ENCODE data around the gene FAM168A. TPM values are rescaled to one million over a fixed set of nuclear protein-coding genes. Genes with fewer than 3 reads are reported as not detected.

Gene FAM168A
- total RNA-seq, 1 experiment from 2014 or later = 30.4 TPM

DNA sequence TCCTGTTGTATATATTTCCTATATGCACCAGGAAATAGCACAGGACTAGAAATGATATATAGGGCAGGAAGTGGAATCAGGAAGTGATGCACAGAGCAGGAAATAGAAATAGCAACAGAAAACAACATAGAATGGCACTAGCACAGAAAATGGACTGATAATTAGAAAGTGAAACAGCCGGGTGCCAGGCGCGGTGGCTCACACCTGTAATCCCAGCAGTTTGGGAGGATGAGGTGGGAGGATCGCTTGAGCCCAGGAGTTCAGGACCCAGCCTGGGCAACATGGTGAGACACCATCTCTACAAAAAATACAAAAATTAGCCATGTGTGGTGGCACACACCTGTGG, 231.7 kb downstream of the FAM168A start:
- Mint-ChIP-seq H3K9me3 (ENCODE audit: low read depth, unreplicated experiment) (no peaks in the 10 kb centered on the region), H3K36me3 (ENCODE audit: insufficient read depth, unreplicated experiment) (peaks cover 18% of the 10 kb centered on the region), H3K27ac (ENCODE audit: unreplicated experiment) (no peak overlapping the region), H3K4me3 (ENCODE audit: low read depth, unreplicated experiment) (no peak overlapping the region), H3K4me1 (ENCODE audit: low read depth, unreplicated experiment) (no peaks in the 10 kb centered on the region), H3K27me3 (ENCODE audit: unreplicated experiment) (no peaks in the 10 kb centered on the region)
- CTCF ChIA-PET = interaction anchor here (0.6 kb wide), 1 partner anchor 18 kb away, joined by 3 read pairs; no protein-coding TSS in a partner anchor
- intact Hi-C loops (cut with micrococcal nuclease; ENCODE audit: unreplicated experiment) = no loop called here
- no peak for DNase-seq
- no TSS peak for BruUV-seq (replicated peaks)
- TF ChIP-seq CTCF (IDR thresholded peaks at IDR 0.05; ENCODE audit: unreplicated experiment) = no peak

GRCh38 chr11:73365352-73366264, 232.3 kb downstream of the FAM168A start:
- BruUV-seq (replicated peaks) = no TSS peak
- intact Hi-C loops (cut with micrococcal nuclease; ENCODE audit: unreplicated experiment) = no loop called here
- CTCF ChIA-PET = no interaction called here
- no peak for TF ChIP-seq CTCF (IDR thresholded peaks at IDR 0.05; ENCODE audit: unreplicated experiment)
- no peak overlapping the region for H3K4me3 Mint-ChIP-seq (ENCODE audit: low read depth, unreplicated experiment)
- peaks cover 18% of the 10 kb centered on the region for H3K36me3 Mint-ChIP-seq (ENCODE audit: insufficient read depth, unreplicated experiment)
- no peak for DNase-seq
- H3K27me3 Mint-ChIP-seq (ENCODE audit: unreplicated experiment) = no peaks in the 10 kb centered on the region
- no peaks in the 10 kb centered on the region for H3K9me3 Mint-ChIP-seq (ENCODE audit: low read depth, unreplicated experiment)
- no peaks in the 10 kb centered on the region for H3K4me1 Mint-ChIP-seq (ENCODE audit: low read depth, unreplicated experiment)
- H3K27ac Mint-ChIP-seq (ENCODE audit: unreplicated experiment) = no peak overlapping the region

DNA sequence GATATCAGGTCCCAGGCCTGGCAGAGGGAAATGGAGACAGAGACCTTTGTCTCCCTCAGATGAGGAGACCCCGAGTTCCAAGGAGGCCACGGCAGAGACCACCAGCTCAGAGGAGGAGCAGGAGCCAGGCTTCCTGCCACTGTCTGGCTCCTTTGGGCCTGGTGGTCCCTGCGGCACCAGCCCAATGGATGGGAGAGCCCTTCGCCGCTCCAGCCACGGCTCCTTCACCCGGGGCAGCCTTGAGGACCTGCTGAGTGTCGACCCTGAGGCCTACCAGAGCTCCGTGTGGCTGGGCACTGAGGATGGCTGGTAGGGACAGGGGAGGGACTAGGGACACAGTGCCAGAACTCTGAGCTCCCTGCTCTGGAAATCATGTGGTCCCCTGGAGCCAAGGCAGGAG, 234.8 kb downstream of the FAM168A start:
- intact Hi-C loops (cut with micrococcal nuclease; ENCODE audit: unreplicated experiment) = no loop called here
- H3K27me3 Mint-ChIP-seq (ENCODE audit: unreplicated experiment) = no peaks in the 10 kb centered on the region

More for the DNA sequence above, 234.8 kb downstream of the FAM168A start:
- Mint-ChIP-seq H3K36me3 (ENCODE audit: insufficient read depth, unreplicated experiment) (peaks cover 18% of the 10 kb centered on the region), H3K27ac (ENCODE audit: unreplicated experiment) (peak overlapping the region; percentile 66), H3K4me1 (ENCODE audit: low read depth, unreplicated experiment) (no peaks in the 10 kb centered on the region), H3K9me3 (ENCODE audit: low read depth, unreplicated experiment) (no peaks in the 10 kb centered on the region), H3K4me3 (ENCODE audit: low read depth, unreplicated experiment) (no peak overlapping the region)
- DNase-seq = no peak
- CTCF ChIA-PET = no interaction called here
- no peak for TF ChIP-seq CTCF (IDR thresholded peaks at IDR 0.05; ENCODE audit: unreplicated experiment)
- no TSS peak for BruUV-seq (replicated peaks)

All from Calu3 (cell line).